Lung (tissue), 12 donors: ENCODE data around the gene DLG1. TPM values are rescaled to one million over a fixed set of nuclear protein-coding genes. Genes with fewer than 3 reads are reported as not detected.

Source experiments
- ATAC-seq: fragments of 200-7000 bp; cut with Tn5 transposase; one replicate; pipeline ENCODE4 v1.9.1; 2020; ENCODE audit warnings: moderate number of reproducible peaks; ENCODE audit not compliant: insufficient read depth, low FRiP score
- DNase-seq, 3 donors: peaks; one replicate each; pipeline ENCODE4 v3.0.0-alpha.2; 2013 to 2017
- H3K27ac ChIP-seq, 2 donors: one replicate each; pipeline ENCODE4 v1.5.1; 2013; ENCODE audit warnings: mild to moderate bottlenecking in 2 of 2, moderate library complexity in 2 of 2, control low read depth in 1 of 2, inconsistent platforms in 1 of 2, low read depth in 1 of 2, low read length in 1 of 2
- H3K27me3 ChIP-seq, 3 donors: one replicate each; pipeline ENCODE4 v1.5.1; 2013; ENCODE audit warnings: low read length in 2 of 3; ENCODE audit not compliant: control insufficient read depth in 3 of 3, insufficient read depth in 3 of 3
- H3K36me3 ChIP-seq, 4 donors: one replicate each; pipeline ENCODE4 v1.5.1; 2013; ENCODE audit warnings: low read length in 4 of 4, mild to moderate bottlenecking in 1 of 4, moderate library complexity in 1 of 4; ENCODE audit not compliant: control insufficient read depth in 4 of 4, insufficient read depth in 4 of 4
- H3K4me1 ChIP-seq, 5 donors: one replicate each; pipeline ENCODE4 v1.5.1; 2013; ENCODE audit warnings: low read length in 5 of 5, mild to moderate bottlenecking in 2 of 5, moderate library complexity in 1 of 5; ENCODE audit not compliant: control insufficient read depth in 5 of 5, insufficient read depth in 5 of 5
- H3K4me3 ChIP-seq: one replicate; pipeline ENCODE4 v1.5.1; 2013; ENCODE audit warnings: mild to moderate bottlenecking, control low read depth, moderate library complexity
- H3K9ac ChIP-seq, 2 donors: one replicate each; pipeline ENCODE4 v1.5.1; 2013; ENCODE audit warnings: low read length in 2 of 2, control low read depth in 1 of 2; ENCODE audit not compliant: insufficient read depth in 1 of 2
- H3K9me3 ChIP-seq, 4 donors: one replicate each; pipeline ENCODE4 v1.5.1; 2013; ENCODE audit warnings: low read length in 3 of 4, mild to moderate bottlenecking in 1 of 4, moderate library complexity in 1 of 4; ENCODE audit not compliant: control insufficient read depth in 4 of 4, insufficient read depth in 3 of 4
- CTCF ChIP-seq: IDR thresholded peaks from 2 replicates; pipeline ENCODE4 v1.5.1; 2012; ENCODE audit warnings: mild to moderate bottlenecking; ENCODE audit errors: control extremely low read depth, extremely low read depth
- WGBS, 2 donors: extraction: QIAGEN DNeasy Blood & Tissue Kit; methylation state at CpG; one replicate each; pipeline ENCODE4 v1.1.7; 2013; 5-methylcytosine and 5-hydroxymethylcytosine counted together
- polyA plus RNA-seq, 2 donors: library from polyadenylated mRNA; stranded (reverse); fragments of 200-250 nt; gene quantifications; one replicate each; pipeline ENCODE4 v1.2.1, GENCODE V29; 2013
- total RNA-seq, 2 donors: library from RNA; depleted of rRNA in 1 of 2; stranded (reverse); fragments of >200 nt in 1 of 2; gene quantifications; one replicate each; pipeline ENCODE4 v1.2.1, GENCODE V29; 2014 to 2021
- donor health status: control.
- donor health status: control.
- donor health status: Bipolar disorder and iron deficiency.
- donor health status: healthy.
- donor health status: DM: yes; HTN: yes; CAD: no.

Gene DLG1
- total and polyA plus RNA-seq, 4 donors, result 16.0 to 114 (median 45.7) TPM

- H3K27ac ChIP-seq, result no peak overlapping the region
- TF ChIP-seq CTCF, result no peak
- H3K4me1 ChIP-seq, result peaks cover 0 to 15% (median 0%) of the 10 kb centered on the region in 5 donors
- 86 to 90% methylated on average over 25 of the region's 25 CpGs for WGBS, 2 donors
- no peaks in the 10 kb centered on the region for H3K36me3 ChIP-seq
- ATAC-seq (no peak), DNase-seq (peak; percentile 50 to 72 (median 57))
- no peaks in the 10 kb centered on the region for H3K27me3 ChIP-seq
- no peak overlapping the region for H3K9ac ChIP-seq
- no peak overlapping the region for H3K4me3 ChIP-seq
- H3K9me3 ChIP-seq, result no peaks in the 10 kb centered on the region
Measured at GRCh38 chr3:197011780-197012539, 286.5 kb downstream of the DLG1 start.

GRCh38 chr3:197010556-197011351, 287.7 kb downstream of the DLG1 start:
- no peak for TF ChIP-seq CTCF
- ATAC-seq (no peak), DNase-seq (peak in 2 of 3 donors; percentile 37 to 44)
- no peaks in the 10 kb centered on the region for H3K9me3 ChIP-seq
- H3K36me3 ChIP-seq, result no peaks in the 10 kb centered on the region
- H3K27me3 ChIP-seq, result no peaks in the 10 kb centered on the region
- no peak overlapping the region for H3K27ac ChIP-seq
- whole genome bisulfite sequencing, 2 donors, result 79 to 83% methylated on average over 30 of the region's 30 CpGs
- H3K4me3 ChIP-seq, result no peak overlapping the region
- H3K9ac ChIP-seq, result no peak overlapping the region
- peaks cover 0 to 15% (median 0%) of the 10 kb centered on the region in 5 donors for H3K4me1 ChIP-seq

DNA sequence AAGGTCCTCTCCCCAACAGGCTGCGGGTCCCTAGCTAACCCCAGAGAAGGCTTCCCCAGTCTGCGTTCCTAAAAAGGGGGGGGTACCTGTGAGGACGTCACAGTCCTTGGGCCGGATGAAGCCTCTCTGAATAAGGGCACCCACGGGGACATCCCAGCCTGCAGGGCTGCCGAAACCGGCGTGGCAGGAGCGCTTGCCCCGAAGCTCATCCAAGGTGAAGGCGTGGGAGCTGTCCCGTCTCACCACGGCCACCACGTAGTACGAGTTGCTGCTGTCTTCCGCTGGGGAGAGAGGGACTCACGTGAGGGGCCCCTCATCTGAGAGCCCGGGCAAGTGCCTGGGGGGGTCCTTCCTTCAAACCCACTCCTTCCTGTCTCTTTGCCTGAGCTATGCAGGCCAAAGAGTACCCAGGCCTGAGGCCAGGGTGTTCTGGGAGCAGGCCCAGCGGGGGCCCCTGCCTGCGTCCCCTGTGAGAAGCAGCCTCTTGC, 288.8 kb downstream of the DLG1 start:
- H3K36me3 ChIP-seq, result no peaks in the 10 kb centered on the region
- H3K27me3 ChIP-seq, result no peaks in the 10 kb centered on the region
- H3K9ac ChIP-seq, result no peak overlapping the region
- H3K4me3 ChIP-seq, result no peak overlapping the region
- no peak for ATAC-seq
- H3K4me1 ChIP-seq, result peaks cover 0 to 15% (median 0%) of the 10 kb centered on the region in 5 donors
- no peak for DNase-seq
- TF ChIP-seq CTCF, result no peak
- WGBS, 2 donors, result 91 to 93% methylated on average over 20 of the region's 20 CpGs
- no peaks in the 10 kb centered on the region for H3K9me3 ChIP-seq
- H3K27ac ChIP-seq, result no peak overlapping the region
